ENCODE data around the gene SLC8A1.
A peak's percentile ranks its signal among the peaks of the same experiment; 100 is the strongest.

SLC8A1 gene

GRCh38 chr2:40348038-40348437 lies 103.9 kb downstream of the SLC8A1 start:
- no peak for DNase-seq

- no peak for DNase-seq
Measured at GRCh38 chr2:40346535-40347354, 105.1 kb downstream of the SLC8A1 start.

- no peak for DNase-seq
Measured at GRCh38 chr2:40344364-40344763, 107.5 kb downstream of the SLC8A1 start.

GRCh38 chr2:40343902-40344301 lies 108.0 kb downstream of the SLC8A1 start:
- no peak for DNase-seq

- DNase-seq: no peak
Measured at GRCh38 chr2:40341198-40341597, 110.7 kb downstream of the SLC8A1 start.

GRCh38 chr2:40339026-40339425 lies 112.9 kb downstream of the SLC8A1 start:
- no peak for DNase-seq

GRCh38 chr2:40332191-40332826 lies 119.6 kb downstream of the SLC8A1 start:
- DNase-seq: peak; percentile 53

- no peak for DNase-seq
Measured at GRCh38 chr2:40330096-40330495, 121.8 kb downstream of the SLC8A1 start.

- no peak for DNase-seq
Measured at GRCh38 chr2:40329739-40330030, 122.2 kb downstream of the SLC8A1 start.

GRCh38 chr2:40325116-40325515 lies 126.8 kb downstream of the SLC8A1 start:
- DNase-seq: no peak

GRCh38 chr2:40324656-40325055 lies 127.2 kb downstream of the SLC8A1 start:
- no peak for DNase-seq

- DNase-seq: no peak
Measured at GRCh38 chr2:40321822-40322221, 130.1 kb downstream of the SLC8A1 start.

GRCh38 chr2:40321016-40321623 lies 130.8 kb downstream of the SLC8A1 start:
- no peak for DNase-seq

- no peak for DNase-seq
Measured at GRCh38 chr2:40318921-40319320, 133.0 kb downstream of the SLC8A1 start.

- DNase-seq: no peak
Measured at GRCh38 chr2:40317761-40318160, 134.1 kb downstream of the SLC8A1 start.

GRCh38 chr2:40317046-40317445 lies 134.8 kb downstream of the SLC8A1 start:
- no peak for DNase-seq

- no peak for DNase-seq
Measured at GRCh38 chr2:40316620-40317019, 135.3 kb downstream of the SLC8A1 start.

- no peak for DNase-seq
Measured at GRCh38 chr2:40315683-40316082, 136.2 kb downstream of the SLC8A1 start.

- DNase-seq: no peak
Measured at GRCh38 chr2:40311026-40311425, 140.9 kb downstream of the SLC8A1 start.

- DNase-seq: no peak
Measured at GRCh38 chr2:40310303-40310702, 141.6 kb downstream of the SLC8A1 start.

GRCh38 chr2:40304340-40304739 lies 147.6 kb downstream of the SLC8A1 start:
- DNase-seq: no peak

GRCh38 chr2:40303746-40304145 lies 148.1 kb downstream of the SLC8A1 start:
- DNase-seq: no peak

- DNase-seq: no peak
Measured at GRCh38 chr2:40302751-40303325, 149.1 kb downstream of the SLC8A1 start.

GRCh38 chr2:40300391-40300790 lies 151.5 kb downstream of the SLC8A1 start:
- no peak for DNase-seq
